PC-9 (cell line): ENCODE results near the gene DYNLRB2.

Source experiments
- EZH2 ChIP-seq: fragments of 200-600 bp; sonication (generic); IDR thresholded peaks from 2 replicates; pipeline ENCODE4 v1.8.0; 2017; ENCODE audit warnings: antibody characterized with exemption, low read depth
- TF ChIP-seq, protein P1 (sequence below): fragments of 200-600 bp; sonication (generic); conservative IDR thresholded peaks from 2 replicates; pipeline ENCODE4 v1.6.1; 2017; ENCODE audit warnings: mixed run types, antibody characterized with exemption, mild to moderate bottlenecking, moderate library complexity

DNA sequence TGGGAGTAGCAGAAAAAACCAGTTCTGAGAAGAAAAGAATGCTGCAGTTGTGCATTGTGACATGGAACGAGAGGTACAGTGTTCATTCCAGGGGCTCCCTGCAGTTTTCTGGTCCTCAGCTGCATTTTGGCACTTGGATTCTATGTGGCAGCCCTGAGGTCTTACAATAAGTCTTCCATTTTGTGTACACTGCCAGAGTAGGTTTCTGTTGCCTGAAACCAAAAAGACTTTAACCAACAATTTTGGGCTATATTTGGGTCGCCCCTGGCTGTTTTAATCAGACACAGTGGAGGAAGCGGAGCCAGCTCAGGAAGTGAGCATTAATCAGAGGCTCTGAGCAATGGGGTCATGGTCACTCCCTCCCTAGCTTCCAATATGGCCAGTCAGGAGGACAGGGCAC is 15.7 kb downstream of the DYNLRB2 start:
- TF ChIP-seq, protein P1, sequence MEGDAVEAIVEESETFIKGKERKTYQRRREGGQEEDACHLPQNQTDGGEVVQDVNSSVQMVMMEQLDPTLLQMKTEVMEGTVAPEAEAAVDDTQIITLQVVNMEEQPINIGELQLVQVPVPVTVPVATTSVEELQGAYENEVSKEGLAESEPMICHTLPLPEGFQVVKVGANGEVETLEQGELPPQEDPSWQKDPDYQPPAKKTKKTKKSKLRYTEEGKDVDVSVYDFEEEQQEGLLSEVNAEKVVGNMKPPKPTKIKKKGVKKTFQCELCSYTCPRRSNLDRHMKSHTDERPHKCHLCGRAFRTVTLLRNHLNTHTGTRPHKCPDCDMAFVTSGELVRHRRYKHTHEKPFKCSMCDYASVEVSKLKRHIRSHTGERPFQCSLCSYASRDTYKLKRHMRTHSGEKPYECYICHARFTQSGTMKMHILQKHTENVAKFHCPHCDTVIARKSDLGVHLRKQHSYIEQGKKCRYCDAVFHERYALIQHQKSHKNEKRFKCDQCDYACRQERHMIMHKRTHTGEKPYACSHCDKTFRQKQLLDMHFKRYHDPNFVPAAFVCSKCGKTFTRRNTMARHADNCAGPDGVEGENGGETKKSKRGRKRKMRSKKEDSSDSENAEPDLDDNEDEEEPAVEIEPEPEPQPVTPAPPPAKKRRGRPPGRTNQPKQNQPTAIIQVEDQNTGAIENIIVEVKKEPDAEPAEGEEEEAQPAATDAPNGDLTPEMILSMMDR, result no peak
- no peak for TF ChIP-seq EZH2
